IMR-90 (cell line): ENCODE data around the gene RPA3. TPM values are rescaled to one million over a fixed set of nuclear protein-coding genes. Genes with fewer than 3 reads are reported as not detected.

ENCODE experiments used
- ATAC-seq: fragments of 200-7000 bp; cut with Tn5 transposase; 2 replicates; pipeline ENCODE4 v1.9.1; 2020; ENCODE audit warnings: low read depth, mild to moderate bottlenecking, moderate library complexity
- BruUV-seq: library from RNA; stranded (reverse); fragments of 400-500 nt; replicated peaks from 2 replicates; lab custom pipeline; 2021; lab: Mats Ljungman, UMichigan
- CTCF ChIA-PET: fragments of 300-600 bp; formaldehyde crosslinking; extraction: SDS; loops from one replicate; lab custom pipeline; 2021; ENCODE audit warnings: antibody characterized with exemption; lab: Yijun Ruan, JAX
- POLR2A ChIA-PET: fragments of 300-600 bp; sonication (Branson Sonifier 250); formaldehyde crosslinking; loops from one replicate; lab custom pipeline; 2022; ENCODE audit warnings: antibody characterized with exemption; ENCODE audit not compliant: unreplicated experiment; lab: Charles Lee
- DNase-seq: peaks from one replicate; pipeline ENCODE4 v3.0.0; 2013
- H2AFZ ChIP-seq: replicated peaks from 2 replicates; pipeline ENCODE3; 2013; ENCODE audit warnings: low read length, mild to moderate bottlenecking; ENCODE audit not compliant: poor library complexity
- H2AK5ac ChIP-seq: 2 replicates; pipeline ENCODE4 v1.6.1; 2013; ENCODE audit warnings: low read depth, low read length, inconsistent platforms
- H2AK9ac ChIP-seq: replicated peaks from 2 replicates; pipeline ENCODE3; 2013; ENCODE audit warnings: mild to moderate bottlenecking, low read depth, low read length, moderate library complexity; ENCODE audit not compliant: poor library complexity
- H2BK120ac ChIP-seq: 2 replicates; pipeline ENCODE4 v1.6.1; 2013; ENCODE audit warnings: low read depth, low read length, inconsistent platforms
- H2BK15ac ChIP-seq: 3 replicates; pipeline ENCODE4 v1.6.1; 2013; ENCODE audit warnings: low read depth, low read length, inconsistent platforms
- H2BK20ac ChIP-seq: 2 replicates; pipeline ENCODE4 v1.6.1; 2013; ENCODE audit warnings: low read depth, mild to moderate bottlenecking, inconsistent platforms, low read length, moderate library complexity
- H2BK5ac ChIP-seq: 2 replicates; pipeline ENCODE4 v1.6.1; 2013; ENCODE audit warnings: mild to moderate bottlenecking, low read depth, low read length, inconsistent platforms; ENCODE audit not compliant: poor library complexity, severe bottlenecking
- H3K14ac ChIP-seq: replicated peaks from 2 replicates; pipeline ENCODE4 v1.6.1; 2013; ENCODE audit warnings: low read depth, low read length, inconsistent platforms
- H3K18ac ChIP-seq: 2 replicates; pipeline ENCODE4 v1.6.1; 2013; ENCODE audit warnings: low read depth, low read length, control low read depth
- H3K23ac ChIP-seq: 2 replicates; pipeline ENCODE4 v1.6.1; 2013; ENCODE audit warnings: low read depth, low read length, inconsistent platforms
- H3K27ac ChIP-seq: 2 replicates; pipeline ENCODE4 v1.5.1; 2013; ENCODE audit warnings: mild to moderate bottlenecking, control low read depth, low read length; ENCODE audit not compliant: insufficient read depth
- H3K27me3 ChIP-seq: 2 replicates; pipeline ENCODE4 v1.6.1; 2013; ENCODE audit warnings: low read length; ENCODE audit not compliant: control insufficient read depth, insufficient read depth
- H3K36me3 ChIP-seq: 2 replicates; pipeline ENCODE4 v1.6.1; 2013; ENCODE audit warnings: low read length, mixed read lengths; ENCODE audit not compliant: control insufficient read depth, insufficient read depth
- H3K4ac ChIP-seq: 2 replicates; pipeline ENCODE4 v1.6.1; 2013; ENCODE audit warnings: low read depth, low read length, inconsistent platforms
- H3K4me1 ChIP-seq: 2 replicates; pipeline ENCODE4 v1.6.1; 2013; ENCODE audit warnings: low read length, mixed read lengths; ENCODE audit not compliant: control insufficient read depth, insufficient read depth
- H3K4me2 ChIP-seq: 2 replicates; pipeline ENCODE4 v1.6.1; 2013; ENCODE audit warnings: low read depth, mild to moderate bottlenecking, control low read depth, low read length, moderate library complexity
- H3K4me3 ChIP-seq: 2 replicates; pipeline ENCODE4 v1.5.1; 2013; ENCODE audit warnings: low read depth, mild to moderate bottlenecking, control low read depth, low read length, moderate library complexity; ENCODE audit not compliant: insufficient read depth
- H3K56ac ChIP-seq: 2 replicates; pipeline ENCODE4 v1.6.1; 2013; ENCODE audit warnings: low read length, inconsistent platforms; ENCODE audit not compliant: insufficient read depth; ENCODE audit errors: extremely low read depth
- H3K79me1 ChIP-seq, 2 experiments: 2 replicates each; pipeline ENCODE4 v1.6.1; 2013; ENCODE audit warnings: low read length in 2 of 2, inconsistent platforms in 1 of 2, low read depth in 1 of 2
- H3K9ac ChIP-seq: 2 replicates; pipeline ENCODE4 v1.6.1; 2013; ENCODE audit warnings: low read depth, low read length, control low read depth
- H3K9me1 ChIP-seq: 2 replicates; pipeline ENCODE4 v1.6.1; 2013; ENCODE audit warnings: low read length, inconsistent platforms; ENCODE audit not compliant: insufficient read depth
- H3K9me3 ChIP-seq: 2 replicates; pipeline ENCODE4 v1.6.1; 2013; ENCODE audit warnings: low read length; ENCODE audit not compliant: control insufficient read depth, insufficient read depth
- H4K20me1 ChIP-seq: 2 replicates; pipeline ENCODE4 v1.6.1; 2013; ENCODE audit warnings: low read length, inconsistent platforms; ENCODE audit not compliant: insufficient read depth
- H4K5ac ChIP-seq: 2 replicates; pipeline ENCODE4 v1.6.1; 2013; ENCODE audit warnings: mild to moderate bottlenecking, low read depth, low read length, control low read depth
- H4K8ac ChIP-seq, 2 experiments: 2 replicates each; pipeline ENCODE4 v1.6.1; 2013; ENCODE audit warnings: low read depth in 2 of 2, low read length in 2 of 2, control low read depth in 1 of 2, inconsistent platforms in 1 of 2
- H4K91ac ChIP-seq: 2 replicates; pipeline ENCODE4 v1.6.1; 2013; ENCODE audit warnings: low read depth, low read length, inconsistent platforms; ENCODE audit not compliant: insufficient read depth
- CEBPB ChIP-seq: IDR thresholded peaks from 2 replicates; pipeline ENCODE4 v1.6.1; 2012; ENCODE audit warnings: low read depth, low read length, improper control_type of control experiment
- CHD1 ChIP-seq: IDR thresholded peaks from 2 replicates; pipeline ENCODE4 v1.6.1; 2012; ENCODE audit warnings: low read depth, low read length, improper control_type of control experiment
- MXI1 ChIP-seq: IDR thresholded peaks from 2 replicates; pipeline ENCODE4 v1.6.1; 2012; ENCODE audit warnings: low read depth, mild to moderate bottlenecking, low read length, moderate library complexity, borderline replicate concordance
- NFE2L2 ChIP-seq: fragments of 150-350 bp; IDR thresholded peaks from 2 replicates; pipeline ENCODE4 v1.6.1; 2016; ENCODE audit warnings: low read depth, mild to moderate bottlenecking, low read length
- POLR2A ChIP-seq: IDR thresholded peaks from 2 replicates; pipeline ENCODE4 v1.6.1; 2012; ENCODE audit warnings: mild to moderate bottlenecking, low read depth, low read length
- RFX5 ChIP-seq: IDR thresholded peaks from 2 replicates; pipeline ENCODE4 v1.8.0; 2012; ENCODE audit warnings: low read depth, mild to moderate bottlenecking, low read length, moderate library complexity
- SMC3 ChIP-seq: fragments of 150-350 bp; IDR thresholded peaks from 2 replicates; pipeline ENCODE4 v1.6.1; 2016; ENCODE audit warnings: low read depth, mild to moderate bottlenecking, antibody characterized with exemption, low read length, moderate library complexity
- WGBS, 2 experiments: methylation state at CpG; one replicate each; pipeline versions ENCODE4 v1.1.5 to v1.1.7; 2013; ENCODE audit warnings: missing lambda C conversion rate in 2 of 2; ENCODE audit not compliant: insufficient read length in 1 of 2; ENCODE audit errors: extremely low coverage in 2 of 2; 5-methylcytosine and 5-hydroxymethylcytosine counted together
- dilution Hi-C: fragments of 300-500 bp; cut with HindIII; formaldehyde crosslinking; loops from one replicate; pipeline ENCODE4 v1.14.3; 2018; ENCODE audit warnings: low sequenced_read_pairs; ENCODE audit not compliant: unreplicated experiment
- in situ Hi-C: fragments of 300-500 bp; cut with MboI; formaldehyde crosslinking; loops from 3 replicates; pipeline ENCODE4 v1.14.3; 2019; ENCODE audit warnings: low sequenced_read_pairs, inconsistent platforms, mixed read lengths
- intact Hi-C: fragments of 100-400 bp; cut with micrococcal nuclease; formaldehyde crosslinking; loops from 2 replicates; pipeline ENCODE4 v1.10.0; 2022
- polyA plus RNA-seq, 3 experiments: library from polyadenylated mRNA; depleted of rRNA; stranded (reverse); fragments of >200 nt; gene quantifications; 2 replicates each; pipeline ENCODE4 v1.2.3, GENCODE V29; 2012; ENCODE audit warnings: low replicate concordance in 1 of 3
- total RNA-seq: library from RNA; depleted of rRNA; stranded (reverse); fragments of >200 nt; gene quantifications from 2 replicates; pipeline ENCODE4 v1.2.3, GENCODE V29; 2012
- TF ChIP-seq, protein P1 (sequence below): fragments of 150-350 bp; IDR thresholded peaks from 2 replicates; pipeline ENCODE4 v1.6.1; 2016; ENCODE audit warnings: low read depth, mild to moderate bottlenecking, low read length, moderate library complexity, borderline replicate concordance

The RPA3 gene
- total and polyA plus RNA-seq, 2 of the 4 experiments (the other 2 are of a cell fraction): 12.7 to 21.1 TPM

DNA sequence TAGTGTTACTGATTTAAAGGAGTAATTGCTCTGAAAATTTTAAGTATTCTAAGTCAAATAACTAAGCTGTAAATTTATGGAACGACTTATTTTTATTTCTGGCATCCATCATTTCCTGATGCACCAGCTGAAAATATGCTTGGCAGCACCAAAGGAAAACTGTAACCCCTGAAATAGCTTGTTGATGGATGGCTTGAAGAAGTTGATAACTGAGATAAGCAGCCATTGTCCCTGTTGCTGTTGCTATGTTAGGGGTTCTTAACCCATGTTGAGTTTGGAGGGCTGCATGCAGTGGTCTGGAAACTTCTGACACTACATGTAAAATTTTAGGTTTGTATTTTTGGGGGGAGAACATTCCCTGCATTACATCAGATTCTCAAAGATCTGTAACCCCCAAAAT is 30.6 kb downstream of the RPA3 start:
- H3K23ac ChIP-seq: no peak overlapping the region
- ATAC-seq: no peak
- H2AFZ ChIP-seq: no peak overlapping the region
- no peak overlapping the region for H2AK5ac ChIP-seq
- ChIA-PET POLR2A (interaction anchor here (0.6 kb wide), 1 partner anchor 140 kb away, joined by 3 read pairs; no protein-coding TSS in a partner anchor), CTCF (interaction anchor here (0.5 kb wide), 1 partner anchor 79 kb away, joined by 4 read pairs; no protein-coding TSS in a partner anchor)
- H3K36me3 ChIP-seq: no peaks in the 10 kb centered on the region
- H2BK20ac ChIP-seq: no peak overlapping the region
- no peak overlapping the region for H3K18ac ChIP-seq
- no peaks in the 10 kb centered on the region; the same call in 1 of the 2 replicates for H3K9me1 ChIP-seq
- intact Hi-C loops (no loop called here), dilution Hi-C loops (no loop called here), in situ Hi-C loops (loop anchor here (5.0 to 10.0 kb wide), 2 partner anchors 70 to 287 kb away; no protein-coding TSS in a partner anchor)
- WGBS, 2 experiments: no CpG with 5 or more reads among the region's 1 CpG
- no peak overlapping the region for H3K14ac ChIP-seq
- no peaks in the 10 kb centered on the region; the same call in 1 of the 2 replicates for H3K4me1 ChIP-seq
- no peak overlapping the region for H3K9ac ChIP-seq
- no peak for DNase-seq
- H3K27ac ChIP-seq: no peak overlapping the region
- H2BK15ac ChIP-seq: no peak overlapping the region
- H3K27me3 ChIP-seq: no peaks in the 10 kb centered on the region
- no peak overlapping the region for H3K56ac ChIP-seq
- no peak overlapping the region for H3K4me2 ChIP-seq
- H2AK9ac ChIP-seq: no peak overlapping the region
- H3K9me3 ChIP-seq: no peaks in the 10 kb centered on the region
- H4K8ac ChIP-seq: no peak overlapping the region
- H3K4me3 ChIP-seq: no peak overlapping the region
- H4K20me1 ChIP-seq: no peaks in the 10 kb centered on the region
- no peak overlapping the region for H2BK5ac ChIP-seq
- no TSS peak for BruUV-seq
- H2BK120ac ChIP-seq: no peak overlapping the region
- no peak overlapping the region for H3K4ac ChIP-seq
- TF ChIP-seq, protein P1, sequence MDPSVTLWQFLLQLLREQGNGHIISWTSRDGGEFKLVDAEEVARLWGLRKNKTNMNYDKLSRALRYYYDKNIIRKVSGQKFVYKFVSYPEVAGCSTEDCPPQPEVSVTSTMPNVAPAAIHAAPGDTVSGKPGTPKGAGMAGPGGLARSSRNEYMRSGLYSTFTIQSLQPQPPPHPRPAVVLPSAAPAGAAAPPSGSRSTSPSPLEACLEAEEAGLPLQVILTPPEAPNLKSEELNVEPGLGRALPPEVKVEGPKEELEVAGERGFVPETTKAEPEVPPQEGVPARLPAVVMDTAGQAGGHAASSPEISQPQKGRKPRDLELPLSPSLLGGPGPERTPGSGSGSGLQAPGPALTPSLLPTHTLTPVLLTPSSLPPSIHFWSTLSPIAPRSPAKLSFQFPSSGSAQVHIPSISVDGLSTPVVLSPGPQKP: no peak
- no peak for TF ChIP-seq RFX5
- no peak for TF ChIP-seq MXI1
- no peak for TF ChIP-seq CEBPB
- no peak for TF ChIP-seq POLR2A
- TF ChIP-seq NFE2L2: no peak
- no peak for TF ChIP-seq SMC3
- TF ChIP-seq CHD1: no peak
- no peak overlapping the region for H4K91ac ChIP-seq
- no peak overlapping the region for H4K5ac ChIP-seq
- 0 out of 4 replicates have a peak, but pooled peaks cover 0 to 2% of the 10 kb centered on the region in 2 experiments for H3K79me1 ChIP-seq
